Neutrophil (primary cell): ENCODE data around the gene PUM1.
A peak's percentile ranks its signal among the peaks of the same experiment; 100 is the strongest.

Experiments used
- H3K27ac ChIP-seq: fragments of 200-600 bp; sonication (generic); 2 replicates; pipeline ENCODE4 v1.5.1; 2016; ENCODE audit warnings: mild to moderate bottlenecking, moderate library complexity
- H3K27me3 ChIP-seq: fragments of 200-600 bp; sonication (generic); 2 replicates; pipeline ENCODE4 v1.6.0; 2016; ENCODE audit warnings: mild to moderate bottlenecking
- H3K36me3 ChIP-seq: fragments of 200-600 bp; sonication (generic); 2 replicates; pipeline ENCODE4 v1.5.1; 2017
- H3K4me1 ChIP-seq, 2 experiments: fragments of 200-600 bp in 1 of 2; sonication (generic) in 1 of 2; 1 replicate in 1 of 2; 2 replicates in 1 of 2; pipeline versions ENCODE4 v1.5.1 to v1.6.1; 2013 to 2016; ENCODE audit warnings: low read depth in 1 of 2, low read length in 1 of 2, mild to moderate bottlenecking in 1 of 2, moderate library complexity in 1 of 2; ENCODE audit not compliant: control insufficient read depth in 1 of 2, insufficient read depth in 1 of 2
- H3K4me3 ChIP-seq, 2 experiments: fragments of 200-600 bp in 1 of 2; sonication (generic) in 1 of 2; 1 replicate in 1 of 2; 2 replicates in 1 of 2; pipeline ENCODE4 v1.5.1; 2013 to 2016; ENCODE audit warnings: low read depth in 1 of 2, low read length in 1 of 2, mild to moderate bottlenecking in 1 of 2, moderate library complexity in 1 of 2
- H3K9me3 ChIP-seq: fragments of 200-600 bp; sonication (generic); 2 replicates; pipeline ENCODE4 v1.5.1; 2016
- CTCF ChIP-seq: fragments of 200-600 bp; sonication (generic); IDR thresholded peaks from 2 replicates; pipeline ENCODE4 v1.5.1; 2016; ENCODE audit warnings: antibody characterized with exemption

The PUM1 gene

DNA sequence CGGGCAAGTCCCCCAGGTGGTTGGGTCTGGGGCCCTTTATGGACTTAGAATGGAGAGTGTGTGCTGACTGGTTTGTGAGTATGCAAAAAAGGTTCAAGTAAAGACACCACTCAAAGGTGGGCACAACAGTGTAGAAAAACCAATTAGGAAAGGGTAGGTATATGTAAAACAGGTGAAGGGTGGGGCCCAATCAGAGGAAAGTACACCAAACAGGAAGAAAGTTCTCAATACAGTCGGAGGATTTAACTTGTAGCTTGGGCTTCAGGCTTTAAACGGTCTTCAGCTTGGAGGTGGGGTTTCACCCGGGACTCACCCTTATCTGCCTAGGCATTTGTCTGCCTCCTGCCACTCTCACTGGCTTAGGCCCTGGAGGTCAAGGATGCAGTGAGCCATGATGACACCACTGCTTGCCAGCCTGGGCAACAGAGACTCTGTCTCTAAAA lies 6.8 kb upstream of the PUM1 start:
- Histone ChIP-seq H3K4me3 (no peak overlapping the region), H3K27me3 (no peaks in the 10 kb centered on the region), H3K9me3 (no peaks in the 10 kb centered on the region), H3K27ac (no peak overlapping the region), H3K36me3 (no peaks in the 10 kb centered on the region), H3K4me1 (no peaks in the 10 kb centered on the region)
- no peak for TF ChIP-seq CTCF

DNA sequence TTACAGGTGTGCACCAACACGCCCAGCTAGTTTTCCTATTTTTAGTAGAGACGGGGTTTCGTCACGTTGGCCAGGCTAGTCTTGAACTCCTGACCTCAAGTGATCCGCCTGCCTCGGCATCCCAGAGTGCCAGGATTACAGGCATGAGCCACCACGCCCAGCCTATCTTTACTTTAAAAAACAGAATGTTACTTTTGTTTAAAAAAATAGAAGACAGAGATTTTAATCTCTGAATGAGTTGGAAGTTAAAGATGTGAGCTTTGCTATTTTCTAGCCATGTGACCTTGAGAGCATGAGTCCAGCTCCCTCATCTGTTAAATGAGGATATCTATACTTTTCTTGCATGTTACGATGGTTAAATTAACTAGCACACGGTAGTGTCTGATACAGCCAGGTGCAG lies 3.9 kb upstream of the PUM1 start:
- Histone ChIP-seq H3K9me3 (no peaks in the 10 kb centered on the region), H3K36me3 (no peaks in the 10 kb centered on the region), H3K4me1 (peaks cover 10 to 14% of the 10 kb centered on the region in 2 experiments), H3K4me3 (no peak overlapping the region), H3K27ac (no peak overlapping the region), H3K27me3 (no peaks in the 10 kb centered on the region)
- TF ChIP-seq CTCF: no peak

DNA sequence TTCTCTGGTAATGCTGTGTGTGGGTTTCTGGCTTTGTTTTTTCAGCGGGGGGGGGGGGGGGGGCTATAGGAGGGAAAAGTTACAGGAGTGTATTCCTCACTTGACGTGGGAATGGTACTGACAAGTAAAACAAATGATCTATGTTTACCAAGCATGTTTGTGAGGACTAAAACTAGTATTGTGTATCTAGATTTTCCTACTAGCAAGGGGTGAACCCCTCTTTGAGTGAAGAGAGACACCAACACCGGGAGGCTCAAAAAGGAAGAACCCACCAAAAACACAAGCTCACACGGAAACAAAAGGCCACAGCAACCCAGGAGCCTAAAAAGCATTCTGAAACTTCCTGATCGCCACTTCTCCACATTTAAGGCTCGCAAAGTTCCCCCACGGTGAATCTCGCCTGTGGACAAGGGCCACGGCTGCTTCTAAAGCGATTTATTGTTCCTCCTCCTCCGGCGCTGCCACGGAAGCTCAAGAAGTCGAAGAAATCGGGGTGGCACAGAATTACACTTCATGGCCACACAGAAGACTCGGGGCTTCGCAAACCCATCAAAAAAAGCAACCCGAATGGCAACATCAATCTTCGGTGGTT lies 703 bp downstream of the PUM1 start:
- Histone ChIP-seq H3K27me3 (no peaks in the 10 kb centered on the region), H3K9me3 (no peaks in the 10 kb centered on the region), H3K4me1 (peaks cover 30 to 40% of the 10 kb centered on the region in 2 experiments), H3K4me3 (peak overlapping the region; percentile 75 to 88), H3K27ac (peak overlapping the region; percentile 90), H3K36me3 (peaks cover 3% of the 10 kb centered on the region)
- no peak for TF ChIP-seq CTCF

- TF ChIP-seq CTCF: no peak
- H3K27ac ChIP-seq: peak overlapping the region; percentile 90
- H3K27me3 ChIP-seq: no peaks in the 10 kb centered on the region
- H3K36me3 ChIP-seq: peaks cover 4% of the 10 kb centered on the region
- H3K9me3 ChIP-seq: no peaks in the 10 kb centered on the region
- peak overlapping the region; percentile 75 to 88 for H3K4me3 ChIP-seq
- H3K4me1 ChIP-seq: peaks cover 30 to 40% of the 10 kb centered on the region in 2 experiments
Observed at GRCh38 chr1:31064111-31064717, 1.3 kb downstream of the PUM1 start.

GRCh38 chr1:31063631-31064030 lies 1.9 kb downstream of the PUM1 start:
- Histone ChIP-seq H3K36me3 (peaks cover 10% of the 10 kb centered on the region), H3K9me3 (no peaks in the 10 kb centered on the region), H3K27ac (peak overlapping the region; percentile 90), H3K4me1 (peaks cover 30 to 40% of the 10 kb centered on the region in 2 experiments), H3K4me3 (peak overlapping the region; percentile 75 to 88), H3K27me3 (no peaks in the 10 kb centered on the region)
- no peak for TF ChIP-seq CTCF
